ENCODE data around the gene ARMC8.

ARMC8 gene

DNA sequence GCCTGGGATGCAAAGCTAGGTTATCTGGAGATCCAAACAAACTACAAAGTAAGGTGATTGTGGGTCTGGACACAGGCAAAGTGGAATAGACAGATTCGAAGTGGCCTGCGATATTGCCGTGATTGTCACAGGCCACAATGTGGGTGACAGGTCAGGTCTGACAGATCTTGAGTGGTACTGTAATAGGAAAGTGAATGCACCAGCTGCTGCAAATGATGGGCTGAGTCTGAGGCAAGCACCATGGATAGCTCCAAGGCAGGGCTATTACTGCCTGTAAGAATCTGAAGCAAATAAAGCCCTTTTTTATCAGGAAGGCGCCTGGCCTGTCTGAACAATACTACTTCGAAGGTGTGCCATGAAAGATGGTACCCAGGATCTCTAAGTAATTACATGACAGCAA is 10.0 kb downstream of the ARMC8 start:
- in situ Hi-C loops (cut with HindIII; ENCODE audit: low sequenced_read_pairs): no loop called here

DNA sequence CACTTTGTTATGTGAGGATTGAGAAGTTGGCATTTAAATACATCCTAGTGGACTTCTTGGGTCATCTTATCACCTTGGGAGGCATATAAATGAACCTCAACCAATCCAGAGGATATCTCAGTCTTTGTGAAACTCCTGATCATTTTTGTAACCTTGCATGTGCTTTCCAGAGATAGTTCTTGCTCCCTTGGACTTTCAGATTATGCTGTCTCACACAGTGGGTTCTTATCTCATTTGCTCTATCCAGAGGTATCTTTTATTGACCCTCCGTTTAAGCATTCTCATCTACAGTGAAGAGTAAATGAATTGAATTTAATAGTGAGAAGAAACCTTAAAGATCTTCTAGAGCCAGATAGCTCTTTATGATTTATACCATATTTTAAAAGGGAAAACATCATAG is 10.4 kb downstream of the ARMC8 start:
- in situ Hi-C loops (cut with HindIII; ENCODE audit: low sequenced_read_pairs): no loop called here

DNA sequence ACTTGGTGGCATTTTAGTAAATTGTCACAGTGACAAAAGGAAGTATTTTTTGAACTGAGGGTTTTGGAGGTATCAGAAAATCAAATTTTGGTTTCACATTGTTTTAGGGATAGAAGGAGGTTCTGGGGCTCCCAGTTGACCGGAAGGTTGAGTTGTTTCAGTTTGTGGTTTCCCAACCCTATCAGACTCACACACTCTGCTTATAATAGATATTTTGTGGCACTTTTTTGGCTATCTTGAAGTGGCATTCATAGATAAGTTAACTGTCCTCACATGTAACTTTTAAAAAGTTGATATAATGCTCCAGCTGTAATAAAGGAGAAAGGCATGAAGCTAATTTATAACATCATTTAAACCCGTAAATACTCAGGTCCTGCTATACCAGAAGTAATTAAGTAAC is 12.8 kb downstream of the ARMC8 start:
- in situ Hi-C loops (cut with HindIII; ENCODE audit: low sequenced_read_pairs): no loop called here

DNA sequence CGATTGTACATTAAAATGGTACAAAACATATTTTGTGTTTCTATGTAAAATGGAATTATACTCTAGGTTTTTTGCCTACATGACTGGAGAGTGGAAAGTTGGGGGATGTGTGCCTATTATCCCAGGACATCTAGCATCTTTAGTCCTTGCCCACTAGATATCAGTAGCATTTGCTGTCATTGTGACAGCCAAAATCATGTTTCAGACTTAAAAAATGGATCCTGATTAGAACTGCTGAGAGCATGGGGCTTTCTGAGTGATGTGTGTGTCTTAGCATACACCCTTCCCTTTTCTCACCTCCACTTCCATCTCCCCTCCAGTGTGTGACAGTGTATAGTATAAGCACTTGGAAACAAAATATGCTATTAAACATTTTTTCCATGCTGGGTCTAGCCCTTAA is 13.3 kb downstream of the ARMC8 start:
- in situ Hi-C loops (cut with HindIII; ENCODE audit: low sequenced_read_pairs): no loop called here

DNA sequence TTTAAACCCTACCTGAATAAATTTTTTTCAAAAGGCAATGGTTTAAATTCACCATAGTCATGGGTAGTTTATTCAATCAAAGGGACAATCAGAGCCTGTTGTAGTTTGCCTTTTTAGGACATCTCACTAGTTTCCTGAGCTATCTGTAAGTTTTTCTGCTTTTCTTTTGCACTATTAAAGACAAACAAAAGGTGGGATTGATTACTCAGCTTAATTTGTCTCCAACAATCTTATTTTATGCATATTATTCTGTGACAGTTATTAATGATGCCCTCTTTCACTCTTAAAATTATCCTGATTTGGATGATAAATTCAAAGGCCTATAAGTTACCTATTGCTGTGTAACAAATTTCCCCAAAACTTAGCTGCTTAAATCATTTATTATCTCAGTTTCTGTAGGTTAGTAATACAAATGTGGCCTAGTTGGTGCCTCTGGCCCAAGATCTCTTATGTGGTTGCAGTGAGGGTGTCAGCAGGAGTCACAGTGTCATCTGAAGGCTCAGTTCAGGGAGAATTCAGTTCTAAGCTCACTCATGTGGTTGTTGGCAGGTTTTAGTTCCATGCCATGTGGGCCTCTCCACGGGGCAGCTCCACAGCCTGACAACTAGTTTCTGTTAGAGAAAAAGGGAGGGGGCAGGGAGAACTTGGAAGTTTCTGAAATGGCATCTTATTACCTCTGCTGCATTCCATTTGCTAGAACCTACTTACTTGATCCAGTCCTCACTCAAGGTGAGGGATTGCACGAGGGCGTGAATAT is 16.0 kb downstream of the ARMC8 start:
- in situ Hi-C loops (cut with HindIII; ENCODE audit: low sequenced_read_pairs): no loop called here

DNA sequence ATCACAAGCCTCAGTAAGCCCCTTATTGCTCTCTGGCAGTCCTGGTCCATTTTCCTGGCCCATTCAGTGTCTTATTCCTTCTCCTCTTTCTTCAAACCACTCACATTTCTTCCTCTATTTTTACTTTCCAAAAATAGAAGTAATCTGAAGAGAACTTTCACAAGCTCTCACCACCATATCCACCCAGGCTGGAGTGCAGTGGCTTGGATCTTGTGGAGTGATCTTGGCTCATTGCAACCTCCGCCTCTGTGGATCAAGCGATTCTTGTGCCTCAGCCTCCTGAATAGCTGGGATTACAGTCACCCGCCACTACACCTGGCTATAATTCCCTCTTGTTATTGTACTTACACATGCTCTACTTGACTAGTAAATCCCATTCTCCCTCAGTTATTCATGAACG is 16.8 kb downstream of the ARMC8 start:
- in situ Hi-C loops (cut with HindIII; ENCODE audit: low sequenced_read_pairs): no loop called here

DNA sequence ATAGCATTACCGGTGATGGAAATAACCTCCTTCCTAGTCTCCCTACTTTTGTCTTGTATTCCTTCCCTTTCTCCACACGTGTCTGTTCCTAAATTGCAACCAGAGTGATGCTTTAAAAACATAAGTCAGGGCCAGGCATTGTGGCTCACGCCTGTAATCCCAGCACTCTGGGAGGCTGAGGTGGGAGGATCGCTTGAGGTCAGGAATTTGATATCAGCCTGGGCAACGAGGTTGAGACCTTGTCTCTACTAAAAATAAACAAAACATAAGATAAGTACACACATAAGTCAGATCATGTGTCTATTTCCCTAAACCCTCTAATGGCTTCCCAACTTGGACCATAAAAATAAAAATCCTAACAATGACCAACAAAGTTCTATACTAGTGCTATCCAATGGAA is 18.4 kb downstream of the ARMC8 start:
- in situ Hi-C loops (cut with HindIII; ENCODE audit: low sequenced_read_pairs): no loop called here

DNA sequence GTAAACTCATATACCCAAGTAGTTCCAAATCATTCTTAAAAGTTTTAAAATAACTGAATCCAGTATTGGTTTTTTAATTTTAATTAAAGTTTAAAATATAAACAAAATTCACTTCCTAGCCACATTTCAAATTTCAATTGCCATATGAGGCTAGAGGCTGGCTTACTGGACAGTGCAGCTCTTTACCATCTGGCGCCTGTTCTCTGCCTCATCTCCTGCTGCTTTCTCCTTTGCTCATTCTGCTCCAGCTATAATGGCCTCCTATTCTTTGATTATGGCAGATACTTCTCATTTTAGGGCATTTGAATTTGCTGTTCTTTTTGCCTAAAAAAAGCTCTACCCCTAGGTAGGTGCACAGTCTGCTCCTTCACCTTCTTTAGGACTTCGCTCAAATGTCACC is 19.1 kb downstream of the ARMC8 start:
- in situ Hi-C loops (cut with HindIII; ENCODE audit: low sequenced_read_pairs): no loop called here

DNA sequence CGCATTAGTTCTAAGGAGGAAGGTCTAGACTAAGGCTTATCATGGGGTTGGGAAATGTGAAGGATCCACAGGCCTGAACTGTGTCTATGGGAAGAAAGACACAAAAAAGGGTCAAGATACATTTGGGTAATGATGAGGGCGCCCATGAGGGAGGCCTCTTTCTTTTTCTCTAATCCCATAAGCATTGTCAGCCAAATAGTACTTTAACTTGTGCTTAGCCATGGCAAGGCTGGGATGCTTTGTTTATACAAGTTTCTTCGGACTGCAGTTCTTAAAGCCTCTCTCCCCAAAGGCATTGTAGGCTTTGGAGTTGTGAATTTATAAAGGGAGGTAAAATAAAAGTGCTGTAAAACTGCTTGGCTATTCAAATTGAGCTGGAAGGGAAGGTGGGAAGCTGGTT is 23.4 kb downstream of the ARMC8 start:
- in situ Hi-C loops (cut with HindIII; ENCODE audit: low sequenced_read_pairs): no loop called here

DNA sequence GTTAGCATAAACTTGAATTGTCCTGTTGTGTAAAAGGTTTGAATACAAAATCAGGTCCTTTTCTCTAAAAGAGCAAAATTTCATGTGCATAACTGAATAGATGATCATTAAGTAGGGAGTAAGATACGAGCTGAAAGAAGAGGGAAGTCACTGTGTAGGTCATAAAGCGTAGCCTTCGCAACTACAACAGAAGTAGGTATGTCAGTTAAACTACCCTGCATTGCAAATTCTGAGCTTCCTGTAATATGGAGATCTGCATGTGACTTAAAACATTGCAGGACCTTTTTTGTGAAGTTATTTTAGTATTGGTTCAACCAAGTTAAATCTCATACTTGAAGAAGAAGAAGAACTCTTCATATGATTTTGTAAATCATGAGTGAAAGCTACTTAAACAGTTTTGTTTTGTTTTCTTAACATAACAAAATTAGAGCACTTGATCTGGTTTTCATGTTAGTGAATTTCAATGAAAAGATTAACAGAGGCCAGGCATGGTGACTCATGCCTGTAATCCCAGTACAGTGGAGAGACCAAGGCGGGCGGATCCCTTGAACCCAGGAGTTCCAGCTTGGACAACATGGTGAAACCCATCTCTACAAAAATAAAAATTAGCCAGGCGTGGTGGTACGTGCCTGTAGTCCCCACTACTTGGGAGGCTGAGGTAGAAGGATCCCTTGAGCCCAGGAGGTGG is 26.4 kb downstream of the ARMC8 start:
- in situ Hi-C loops (cut with HindIII; ENCODE audit: low sequenced_read_pairs): no loop called here

DNA sequence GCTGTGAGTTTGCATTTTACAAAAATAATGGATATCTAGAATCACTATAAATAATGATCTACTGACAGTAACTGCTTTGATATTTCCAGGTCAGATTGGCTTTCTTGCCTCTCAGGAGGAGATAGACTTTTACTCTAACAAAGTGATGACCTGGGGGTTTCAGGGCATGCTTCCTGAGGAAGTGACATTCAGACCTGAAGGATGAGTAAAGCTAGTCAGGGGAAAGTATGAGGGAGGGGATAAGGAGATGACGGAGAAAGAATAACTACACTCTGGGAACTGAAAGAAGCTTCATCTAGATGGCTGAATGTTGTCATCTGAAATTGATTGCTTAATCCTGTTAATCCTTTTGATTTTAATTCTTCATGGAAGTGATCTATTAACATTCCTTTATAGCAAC is 32.2 kb downstream of the ARMC8 start:
- in situ Hi-C loops (cut with HindIII; ENCODE audit: low sequenced_read_pairs): no loop called here

DNA sequence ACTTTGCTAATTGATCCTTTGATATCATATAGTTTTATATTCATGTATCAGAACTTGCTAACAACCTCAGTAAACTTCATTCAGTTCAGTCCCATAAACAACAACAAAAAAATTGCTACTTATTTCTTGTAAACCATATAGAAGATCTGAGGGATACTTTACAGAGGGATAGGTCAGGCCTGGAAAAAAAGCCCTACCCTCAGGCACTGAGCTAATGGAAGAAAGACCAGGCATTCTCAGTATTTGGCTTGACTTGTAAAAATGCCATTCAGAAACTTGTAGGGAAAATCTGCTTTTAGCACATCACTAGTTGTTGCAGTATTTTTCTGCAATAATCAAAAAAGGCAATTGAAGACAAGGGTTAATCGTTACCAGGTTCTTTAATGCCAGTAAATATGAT is 33.1 kb downstream of the ARMC8 start:
- in situ Hi-C loops (cut with HindIII; ENCODE audit: low sequenced_read_pairs): no loop called here

DNA sequence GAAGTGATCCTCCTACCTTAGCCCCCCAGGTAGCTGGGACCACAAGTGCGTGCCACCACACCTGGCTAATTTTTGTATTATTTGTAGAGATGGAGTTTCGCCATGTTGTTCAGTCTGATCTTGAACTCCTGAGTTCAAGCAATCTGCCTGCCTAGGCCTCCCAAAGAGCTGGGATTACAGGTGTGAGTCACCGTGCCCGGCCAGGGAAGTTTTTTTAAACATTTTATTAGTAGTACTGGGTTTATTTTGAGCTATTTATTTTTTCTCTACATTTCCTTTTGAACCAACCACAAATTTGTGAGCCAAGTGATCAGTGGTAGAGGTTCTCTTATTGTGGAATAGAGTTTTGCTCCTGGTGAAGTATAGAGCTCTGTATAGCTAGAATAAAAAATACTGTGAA is 33.7 kb downstream of the ARMC8 start:
- in situ Hi-C loops (cut with HindIII; ENCODE audit: low sequenced_read_pairs): no loop called here

DNA sequence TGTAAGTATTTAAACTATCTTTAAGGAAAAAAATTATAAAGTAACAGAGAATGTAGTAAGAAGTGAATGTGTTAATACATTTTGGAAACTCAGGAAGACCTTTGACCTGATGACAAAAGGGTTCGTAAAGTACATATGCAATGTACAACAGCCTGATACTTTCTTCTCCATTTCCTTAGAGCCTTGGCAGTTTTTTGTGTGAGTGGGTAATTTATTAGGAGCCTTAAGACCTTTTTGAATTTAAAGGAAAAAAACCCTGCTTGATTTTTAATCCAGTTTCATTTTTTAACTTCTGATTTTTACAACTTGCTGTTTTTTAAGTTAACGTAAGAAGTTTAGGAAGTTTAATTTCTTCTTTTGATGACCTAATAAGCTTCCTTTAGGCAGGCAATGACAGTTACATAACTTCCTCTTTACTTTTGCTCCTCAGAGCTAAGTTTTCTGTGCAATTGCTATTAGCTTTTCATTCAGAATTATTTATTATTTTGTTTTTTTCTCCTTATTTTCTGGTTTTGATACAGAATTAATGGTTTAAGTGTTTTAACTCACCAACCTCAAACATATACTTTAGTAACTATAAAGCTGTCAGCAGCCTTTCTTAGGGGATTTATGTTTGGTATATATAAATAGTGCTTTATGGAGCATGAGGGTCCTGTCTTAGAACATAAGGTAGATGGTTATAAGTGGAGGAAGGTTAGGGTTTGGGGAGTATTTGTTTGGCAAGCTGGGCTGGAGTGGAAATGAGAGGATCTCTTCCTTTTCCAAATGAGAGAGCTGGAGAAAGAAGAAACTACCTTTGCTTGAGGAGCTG is 35.2 kb downstream of the ARMC8 start:
- in situ Hi-C loops (cut with HindIII; ENCODE audit: low sequenced_read_pairs): no loop called here

DNA sequence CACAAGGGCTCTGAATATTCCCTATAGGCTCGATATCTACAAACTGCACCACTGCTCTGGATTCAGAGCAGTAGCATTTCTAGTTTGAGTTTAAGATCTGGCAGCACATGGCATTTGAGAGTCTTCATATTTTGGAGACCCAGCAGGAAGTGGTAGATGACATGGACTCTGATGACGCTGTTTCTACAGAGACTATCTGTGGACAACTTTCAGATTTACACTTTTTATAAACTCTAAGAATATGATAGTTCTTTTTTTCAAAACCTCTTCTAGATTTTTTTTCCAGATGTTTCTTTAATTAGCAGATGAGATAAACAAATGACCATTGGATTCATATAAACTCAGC is 35.8 kb downstream of the ARMC8 start:
- in situ Hi-C loops (cut with HindIII; ENCODE audit: low sequenced_read_pairs): no loop called here

DNA sequence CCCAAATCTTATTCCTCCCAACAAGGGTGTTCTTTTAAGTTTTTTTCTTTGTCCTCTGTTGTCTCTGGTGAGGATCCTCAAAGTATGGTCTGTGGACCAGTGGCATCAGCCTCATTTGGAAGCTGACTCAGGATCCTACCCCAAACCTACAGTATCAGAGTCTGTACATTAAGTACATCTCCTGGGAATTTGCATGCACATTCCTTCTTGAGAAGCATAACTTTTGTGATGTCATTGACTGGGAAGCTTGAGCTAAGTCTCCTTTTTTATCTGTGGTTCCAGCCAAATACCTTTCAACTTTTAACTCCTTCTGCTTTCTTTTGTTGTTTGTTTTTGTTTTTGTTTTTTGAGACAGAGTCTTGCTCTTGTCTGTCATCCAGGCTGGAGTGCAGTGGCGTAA is 40.5 kb downstream of the ARMC8 start:
- in situ Hi-C loops (cut with HindIII; ENCODE audit: low sequenced_read_pairs): no loop called here

DNA sequence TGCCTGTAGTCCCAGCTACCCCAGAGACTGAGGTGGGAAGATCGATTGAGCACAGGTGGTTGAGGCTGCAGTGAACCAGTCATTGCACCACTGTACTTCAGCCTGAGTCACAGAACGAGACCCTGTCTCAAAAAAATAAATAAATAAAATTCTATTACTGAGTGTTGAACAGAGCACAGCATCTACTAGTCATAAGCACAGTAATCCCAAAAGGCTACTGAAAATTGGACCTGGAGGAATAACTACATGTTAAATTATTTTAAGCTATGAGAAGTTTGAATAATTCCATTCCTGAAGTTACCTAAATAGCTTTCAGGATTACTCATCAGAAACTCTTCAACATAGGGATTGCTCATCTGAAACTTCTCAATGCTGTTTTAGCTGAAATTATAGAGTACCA is 43.4 kb downstream of the ARMC8 start:
- in situ Hi-C loops (cut with HindIII; ENCODE audit: low sequenced_read_pairs): no loop called here

DNA sequence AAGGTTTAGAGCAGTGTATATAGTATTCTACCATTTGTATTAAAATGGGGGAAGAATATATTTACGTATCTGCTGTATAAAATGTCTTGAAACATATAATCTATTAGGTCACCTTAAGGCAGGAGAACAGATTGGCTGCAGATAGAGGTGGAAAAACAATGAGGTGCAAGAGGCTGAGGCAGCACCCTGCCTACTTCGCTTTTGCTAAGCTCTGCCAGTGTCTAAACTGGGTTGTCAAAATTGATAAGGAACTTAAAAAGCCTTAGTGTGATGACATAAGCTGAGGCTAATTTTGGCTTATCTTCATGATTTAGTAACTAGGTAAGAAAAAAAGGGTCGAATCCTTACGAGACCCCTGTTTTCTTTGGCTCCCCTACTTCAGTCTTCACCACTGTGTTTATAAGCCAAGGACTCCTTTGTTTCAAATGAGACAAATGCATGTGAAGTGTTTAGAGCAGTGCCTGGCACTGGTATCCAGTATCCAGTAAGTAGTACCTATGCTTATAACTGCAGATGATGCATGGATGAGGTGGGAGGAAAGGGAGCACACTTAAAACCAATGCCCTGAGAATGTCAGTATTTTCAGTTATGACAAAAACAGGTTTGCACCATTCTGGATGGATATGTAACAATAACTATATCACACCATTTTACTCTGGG is 45.7 kb downstream of the ARMC8 start:
- in situ Hi-C loops (cut with HindIII; ENCODE audit: low sequenced_read_pairs): no loop called here

DNA sequence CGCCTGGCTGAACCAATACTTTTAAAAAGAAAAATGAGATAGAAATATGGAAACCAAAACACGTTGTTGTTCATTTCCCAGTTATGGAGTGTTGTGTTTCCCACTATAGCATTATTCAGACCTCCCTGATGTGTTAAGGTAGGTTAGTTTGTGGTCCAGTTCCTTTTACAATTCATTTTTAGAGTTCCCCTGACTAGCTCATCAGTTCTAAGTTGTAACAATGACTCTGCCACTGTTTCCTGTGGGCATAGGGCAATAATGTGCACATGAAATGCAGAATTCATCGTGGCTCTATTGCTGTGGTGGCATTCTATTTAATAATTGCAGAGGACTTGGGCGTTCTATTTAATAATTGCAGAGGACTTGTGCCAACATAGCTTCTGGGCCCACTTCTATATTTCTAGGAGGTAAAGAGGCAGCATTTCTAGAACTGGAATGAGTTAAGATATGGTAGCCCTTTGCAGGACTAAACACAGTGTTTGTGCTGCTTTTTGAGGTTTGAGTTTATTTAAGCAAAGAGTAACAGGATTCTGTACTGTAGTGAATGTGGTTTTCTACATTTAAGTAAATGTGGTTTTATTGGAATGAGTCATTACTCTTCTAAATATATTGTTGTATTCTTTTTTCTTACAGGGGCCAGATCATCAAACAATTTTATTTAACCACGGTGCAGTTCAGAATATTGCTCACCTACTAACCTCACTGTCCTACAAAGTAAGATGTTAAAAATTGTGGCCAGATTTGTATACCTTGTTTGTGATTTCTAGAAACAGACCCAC is 47.5 kb downstream of the ARMC8 start:
- in situ Hi-C loops (cut with HindIII; ENCODE audit: low sequenced_read_pairs): no loop called here

DNA sequence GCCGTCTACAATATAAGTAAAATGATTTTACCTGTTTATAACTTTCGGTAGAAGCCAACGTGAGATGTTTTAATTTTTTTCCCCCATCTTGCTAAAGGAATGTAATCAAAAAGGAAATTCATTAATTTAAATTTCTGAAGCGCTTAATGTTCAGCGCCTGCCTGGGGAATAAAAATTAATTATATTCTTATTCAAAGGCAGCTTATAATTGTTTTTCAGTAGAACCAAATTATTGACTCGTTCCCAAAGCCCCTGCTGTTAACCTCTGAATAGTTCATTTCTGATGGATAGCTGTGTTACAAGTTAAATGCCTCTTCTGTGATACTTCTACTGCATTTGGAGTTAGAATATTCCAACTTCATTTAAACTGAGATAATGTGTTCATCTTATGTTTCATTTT is 51.6 kb downstream of the ARMC8 start:
- in situ Hi-C loops (cut with HindIII; ENCODE audit: low sequenced_read_pairs): no loop called here

DNA sequence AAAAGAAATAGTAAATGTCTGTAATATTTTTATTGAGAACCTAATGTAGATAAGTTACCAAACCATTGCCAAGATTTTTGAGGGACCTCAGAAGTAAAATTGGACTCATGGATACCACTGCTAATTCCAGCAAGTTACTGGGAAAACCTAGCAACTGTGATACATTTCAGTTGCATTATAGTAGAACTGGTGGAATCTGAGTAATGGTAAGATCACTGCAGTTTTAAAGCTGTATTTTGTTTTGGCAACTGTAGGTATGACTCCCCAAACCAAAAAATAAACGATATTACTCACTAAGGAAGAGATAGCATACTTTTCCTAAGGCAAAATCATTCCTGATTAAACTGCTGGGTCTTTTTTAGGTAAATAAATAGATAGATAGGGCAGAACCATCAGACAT is 54.0 kb downstream of the ARMC8 start:
- in situ Hi-C loops (cut with HindIII; ENCODE audit: low sequenced_read_pairs): no loop called here
